Upper lobe of left lung (tissue), 4 donors: Measurements from ENCODE around the gene FMOD.

Source experiments
- CTCF ChIP-seq, 6 experiments: fragments of 450-650 bp in 4 of 6; fragments of 200-600 bp in 2 of 6; sonication (generic) in 2 of 6; IDR thresholded peaks; one replicate each; pipeline ENCODE4 v1.5.1; 2016 to 2019; ENCODE audit warnings: antibody characterized with exemption in 6 of 6
- EP300 ChIP-seq, 4 donors: sonication (generic); formaldehyde crosslinking; IDR thresholded peaks; one replicate each; pipeline ENCODE4 v1.5.1; 2017; ENCODE audit warnings: antibody characterized with exemption in 4 of 4, control low read depth in 2 of 4
- POLR2A ChIP-seq, 4 donors: fragments of 450-650 bp; IDR thresholded peaks; one replicate each; pipeline ENCODE4 v1.5.1; 2016 to 2017; ENCODE audit warnings: antibody characterized with exemption in 4 of 4, mild to moderate bottlenecking in 2 of 4
- POLR2AphosphoS5 ChIP-seq, 2 donors: sonication (generic); formaldehyde crosslinking; IDR thresholded peaks; one replicate each; pipeline ENCODE4 v1.5.1; 2017; ENCODE audit warnings: antibody characterized with exemption in 2 of 2

DNA sequence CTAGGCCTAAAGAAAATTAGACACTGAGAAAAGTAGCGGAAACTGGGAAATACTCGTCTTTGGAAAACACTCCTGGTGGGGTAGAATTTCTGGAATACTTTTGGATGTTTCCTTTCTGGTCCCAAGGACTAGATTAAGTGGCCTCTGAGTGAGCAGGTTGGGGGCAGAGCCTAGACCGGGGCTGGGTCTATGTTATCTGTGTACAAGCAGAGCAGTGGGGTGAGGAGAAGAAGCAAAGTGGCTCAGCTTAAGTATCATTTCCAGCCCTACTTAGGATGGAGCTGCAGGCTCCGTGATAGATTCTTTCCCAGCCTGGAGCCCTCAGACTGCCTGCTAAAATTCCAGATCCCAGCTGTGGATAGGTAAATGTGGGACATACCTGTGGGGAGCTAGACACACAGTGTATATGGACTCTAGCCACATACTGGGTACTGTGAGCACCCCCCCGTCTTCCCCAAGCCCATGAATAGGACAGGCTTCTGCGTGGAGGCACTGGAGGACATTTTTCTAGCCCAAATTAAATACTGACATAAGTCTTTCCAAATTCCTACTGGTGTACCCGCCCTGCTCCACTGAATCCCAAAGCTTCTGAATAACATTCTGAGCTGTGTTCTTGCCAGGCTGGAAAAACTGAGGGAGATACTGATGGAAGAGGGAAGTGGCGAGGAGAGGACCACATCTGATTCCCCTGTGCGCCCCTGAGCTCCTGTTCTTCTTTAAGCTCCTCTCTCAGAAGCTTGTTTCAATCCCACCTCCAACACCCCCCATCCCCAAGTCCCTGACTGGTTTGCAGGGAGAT is 6.8 kb downstream of the FMOD start:
- no peak for TF ChIP-seq CTCF (IDR thresholded peaks at IDR 0.05)
- TF ChIP-seq POLR2A (IDR thresholded peaks at IDR 0.05) = no peak
- no peak for TF ChIP-seq POLR2AphosphoS5 (IDR thresholded peaks at IDR 0.05)
- TF ChIP-seq EP300 (IDR thresholded peaks at IDR 0.05) = no peak
